Smooth muscle cell (in vitro differentiated cells): ENCODE results near the gene ANKRD29. TPM values are rescaled to one million over a fixed set of nuclear protein-coding genes. Genes with fewer than 3 reads are reported as not detected.

Source experiments
- DNase-seq: peaks from one replicate; lab custom pipeline; 2025; ENCODE audit not compliant: unreplicated experiment; lab: John Stamatoyannopoulos, UW
- H2AFZ ChIP-seq: fragments of 200-600 bp; sonication (generic); 2 replicates; pipeline ENCODE4 v1.6.0; 2016; ENCODE audit warnings: antibody characterized with exemption, low read depth, mild to moderate bottlenecking
- H3F3A ChIP-seq: fragments of 200-600 bp; sonication (generic); 2 replicates; pipeline ENCODE4 v1.6.0; 2017; ENCODE audit warnings: antibody characterized with exemption, low read depth
- H3K27ac ChIP-seq: fragments of 200-600 bp; sonication (generic); 2 replicates; pipeline ENCODE4 v1.5.1; 2016; ENCODE audit warnings: low read depth, mild to moderate bottlenecking
- H3K27me3 ChIP-seq: fragments of 200-600 bp; sonication (generic); 2 replicates; pipeline ENCODE4 v1.6.1; 2016; ENCODE audit warnings: low read depth, mild to moderate bottlenecking
- H3K36me3 ChIP-seq: fragments of 200-600 bp; sonication (generic); 2 replicates; pipeline ENCODE4 v1.5.1; 2016; ENCODE audit warnings: low read depth
- H3K4me1 ChIP-seq: fragments of 200-600 bp; sonication (generic); 2 replicates; pipeline ENCODE4 v1.5.1; 2016; ENCODE audit warnings: low read depth
- H3K4me2 ChIP-seq: fragments of 200-600 bp; sonication (generic); 2 replicates; pipeline ENCODE4 v1.6.0; 2016; ENCODE audit warnings: mild to moderate bottlenecking
- H3K4me3 ChIP-seq: fragments of 200-600 bp; sonication (generic); 2 replicates; pipeline ENCODE4 v1.5.1; 2016; ENCODE audit warnings: mild to moderate bottlenecking
- H3K79me2 ChIP-seq: fragments of 200-600 bp; sonication (generic); 2 replicates; pipeline ENCODE4 v1.6.0; 2016; ENCODE audit warnings: low read depth, mild to moderate bottlenecking
- H3K9ac ChIP-seq: fragments of 200-600 bp; sonication (generic); 2 replicates; pipeline ENCODE4 v1.6.0; 2016; ENCODE audit warnings: low read depth
- H3K9me3 ChIP-seq: fragments of 200-600 bp; sonication (generic); replicated peaks from 2 replicates; pipeline ENCODE4 v1.5.1; 2016; ENCODE audit warnings: low read depth
- H4K20me1 ChIP-seq: fragments of 200-600 bp; sonication (generic); 2 replicates; pipeline ENCODE4 v1.6.0; 2016; ENCODE audit warnings: low read depth
- CTCF ChIP-seq: fragments of 200-600 bp; sonication (generic); IDR thresholded peaks from 2 replicates; pipeline ENCODE4 v1.5.1; 2017; ENCODE audit warnings: borderline replicate concordance, mild to moderate bottlenecking, antibody characterized with exemption; ENCODE audit not compliant: insufficient read depth, poor library complexity, severe bottlenecking
- WGBS: methylation state at CpG from one replicate; pipeline ENCODE4 v1.1.7; 2016; ENCODE audit warnings: low lambda C conversion rate; 5-methylcytosine and 5-hydroxymethylcytosine counted together
- polyA plus RNA-seq: library from polyadenylated mRNA; unstranded; fragments of >200 nt; fragmentation: Nextera tagmentation; extraction: Ambion mirVana; gene quantifications from 2 replicates; pipeline ENCODE4 v1.2.1, GENCODE V29; 2016
- small RNA-seq: library from RNA; depleted of rRNA; stranded (forward); fragments of <200 nt; gene quantifications from one replicate; pipeline ENCODE3, GENCODE V24; 2014
- total RNA-seq: library from RNA; depleted of rRNA; stranded (reverse); fragments of >200 nt; gene quantifications from 2 replicates; pipeline ENCODE4 v1.2.3, GENCODE V29; 2014

The ANKRD29 gene
- total and polyA plus RNA-seq, 2 experiments from 2014 or later = 0.36 TPM; not detected in 1

DNA sequence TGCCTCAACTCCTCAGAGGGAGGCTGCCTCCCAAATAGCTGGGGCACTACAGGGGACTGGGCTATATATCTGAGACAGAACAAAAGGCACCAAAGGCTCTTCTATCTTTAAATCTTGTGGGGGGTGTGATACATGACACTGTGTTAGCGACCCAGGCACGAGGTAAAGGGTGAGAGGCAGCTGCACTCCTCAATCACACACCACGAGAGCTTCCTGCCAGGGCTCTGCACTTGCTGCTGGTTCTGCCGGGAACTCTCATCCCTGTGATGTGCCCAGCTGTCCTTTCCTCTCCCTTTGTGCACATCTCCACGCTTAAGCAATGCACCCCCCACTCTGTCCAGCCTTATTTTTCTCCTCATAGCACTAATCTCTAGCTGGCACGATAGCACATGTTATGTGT is 108.8 kb downstream of the ANKRD29 start:
- no peak for DNase-seq
- no peaks in the 10 kb centered on the region for H4K20me1 ChIP-seq
- H3F3A ChIP-seq = no peaks in the 10 kb centered on the region
- H3K4me3 ChIP-seq = no peak overlapping the region
- no peaks in the 10 kb centered on the region for H3K27me3 ChIP-seq
- no peak overlapping the region for H3K9ac ChIP-seq
- 97% methylated on average over 6 of the region's 6 CpGs for WGBS
- no peak overlapping the region for H2AFZ ChIP-seq
- no peak overlapping the region for H3K27ac ChIP-seq
- peaks cover 42% of the 10 kb centered on the region for H3K36me3 ChIP-seq
- no peak for TF ChIP-seq CTCF
- no peak overlapping the region for H3K4me2 ChIP-seq
- no peaks in the 10 kb centered on the region for H3K9me3 ChIP-seq
- no peaks in the 10 kb centered on the region for H3K79me2 ChIP-seq
- H3K4me1 ChIP-seq = no peaks in the 10 kb centered on the region

DNA sequence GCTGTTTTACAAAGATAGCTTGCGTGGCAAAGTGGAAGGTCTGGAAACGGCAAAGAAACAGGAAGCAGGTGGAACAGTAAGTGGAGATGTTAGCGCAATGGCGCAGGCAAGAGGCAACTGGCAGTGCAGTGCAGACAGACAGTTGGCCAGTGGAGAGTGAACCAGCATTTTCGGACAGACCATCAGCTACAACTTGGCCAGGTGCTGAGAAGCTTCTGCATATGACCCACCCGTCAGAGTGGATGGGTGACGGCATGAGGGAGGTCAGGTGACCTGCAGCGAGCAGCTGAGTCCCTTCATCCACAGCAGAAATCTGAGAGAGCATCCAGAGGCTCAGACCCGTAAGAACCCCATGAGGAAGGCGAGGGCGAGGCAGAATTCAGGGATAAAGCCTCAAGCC is 110.2 kb downstream of the ANKRD29 start:
- no peaks in the 10 kb centered on the region for H4K20me1 ChIP-seq
- no peak overlapping the region for H3K27ac ChIP-seq
- no peak overlapping the region for H2AFZ ChIP-seq
- TF ChIP-seq CTCF = no peak
- no peaks in the 10 kb centered on the region for H3K79me2 ChIP-seq
- H3K9ac ChIP-seq = no peak overlapping the region
- H3K27me3 ChIP-seq = no peaks in the 10 kb centered on the region
- H3K4me3 ChIP-seq = no peak overlapping the region
- WGBS = 89% methylated on average over 11 of the region's 11 CpGs
- peaks cover 1% of the 10 kb centered on the region for H3F3A ChIP-seq
- H3K4me1 ChIP-seq = no peaks in the 10 kb centered on the region
- peaks cover 42% of the 10 kb centered on the region for H3K36me3 ChIP-seq
- H3K9me3 ChIP-seq = no peaks in the 10 kb centered on the region
- no peak overlapping the region for H3K4me2 ChIP-seq
- no peak for DNase-seq

DNA sequence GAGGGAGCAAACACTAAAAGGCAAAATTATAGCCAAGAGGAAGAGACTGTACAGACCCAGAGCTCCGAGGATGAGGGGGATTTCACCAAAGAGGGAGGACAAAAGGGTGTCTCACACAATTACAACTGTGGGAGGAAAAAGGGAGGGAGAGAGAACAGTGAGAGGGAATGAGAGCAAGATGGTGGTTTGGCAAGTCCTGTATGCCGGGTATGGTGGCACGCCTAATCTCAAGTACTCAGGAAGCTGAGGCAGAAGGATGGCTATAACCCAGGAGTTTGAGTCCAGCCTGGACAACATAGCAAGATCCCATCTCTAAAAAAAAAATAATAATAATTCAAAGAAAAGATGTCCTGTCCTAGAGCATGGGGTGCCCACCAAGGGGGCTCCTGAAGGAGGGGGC is 110.7 kb downstream of the ANKRD29 start:
- Histone ChIP-seq H3K79me2 (no peaks in the 10 kb centered on the region), H3F3A (peaks cover 4% of the 10 kb centered on the region), H3K4me2 (no peak overlapping the region), H3K27me3 (no peaks in the 10 kb centered on the region), H3K36me3 (peaks cover 41% of the 10 kb centered on the region), H3K9ac (no peak overlapping the region), H3K9me3 (no peaks in the 10 kb centered on the region), H2AFZ (no peak overlapping the region), H4K20me1 (no peaks in the 10 kb centered on the region), H3K4me3 (no peak overlapping the region), H3K27ac (no peak overlapping the region), H3K4me1 (no peaks in the 10 kb centered on the region)
- TF ChIP-seq CTCF = no peak
- WGBS = 67% methylated on average over 3 of the region's 3 CpGs
- no peak for DNase-seq

DNA sequence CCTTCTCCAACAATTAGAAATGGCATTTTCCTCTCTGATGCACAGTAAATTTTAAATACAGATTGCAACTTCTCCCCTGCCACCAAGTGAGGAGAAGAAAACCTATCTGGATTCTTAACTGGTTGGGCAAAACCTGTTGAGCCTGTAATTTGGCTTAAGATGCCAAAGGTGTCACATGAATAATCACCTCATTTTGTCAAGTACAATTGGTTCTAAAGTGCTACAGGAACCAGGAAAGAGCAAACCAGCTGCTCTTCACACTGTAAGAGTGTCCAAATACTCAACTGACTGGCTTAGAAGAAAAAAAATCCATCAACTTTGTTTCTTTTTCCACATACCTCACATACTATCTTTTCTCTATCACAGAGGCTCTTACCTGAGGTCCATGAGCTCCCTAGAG is 111.8 kb downstream of the ANKRD29 start:
- TF ChIP-seq CTCF = no peak
- no peak overlapping the region for H3K4me2 ChIP-seq
- H3K4me1 ChIP-seq = no peaks in the 10 kb centered on the region

More for the DNA sequence above, 111.8 kb downstream of the ANKRD29 start:
- no peak overlapping the region for H3K9ac ChIP-seq
- no peak for DNase-seq
- no peak overlapping the region for H3K4me3 ChIP-seq
- H3K27ac ChIP-seq = no peak overlapping the region
- no peaks in the 10 kb centered on the region for H3K79me2 ChIP-seq
- peaks cover 4% of the 10 kb centered on the region for H3F3A ChIP-seq
- no peaks in the 10 kb centered on the region for H4K20me1 ChIP-seq
- H3K36me3 ChIP-seq = peaks cover 38% of the 10 kb centered on the region
- H2AFZ ChIP-seq = no peak overlapping the region
- H3K27me3 ChIP-seq = no peaks in the 10 kb centered on the region
- no peaks in the 10 kb centered on the region for H3K9me3 ChIP-seq

Small RNA genes lying within 50 kb of the gene (small RNA-seq; reads per million reads assigned to genes)
- not detected for gene RF00019

Other genes with a start within 250 kb of the ANKRD29 start
- 79.9 and 100 TPM in 2 replicates for gene RIOK3, start 209.6 kb downstream of the ANKRD29 start, total RNA-seq
- 56.0 TPM in 2 replicates for gene RIOK3, start 209.6 kb downstream of the ANKRD29 start, polyA plus RNA-seq
- 13.2 and 20.7 TPM in 2 replicates for gene RMC1, start 159.4 kb downstream of the ANKRD29 start, total RNA-seq
- 10.0 and 20.6 TPM in 2 replicates for gene RMC1, start 159.4 kb downstream of the ANKRD29 start, polyA plus RNA-seq
- gene NPC1, start 76.4 kb downstream of the ANKRD29 start, total RNA-seq = 53.2 and 55.5 TPM in 2 replicates
- 29.9 and 38.0 TPM in 2 replicates for gene NPC1, start 76.4 kb downstream of the ANKRD29 start, polyA plus RNA-seq
- gene LAMA3, start 26.5 kb upstream of the ANKRD29 start, total RNA-seq = 23.1 and 30.0 TPM in 2 replicates
- gene LAMA3, start 26.5 kb upstream of the ANKRD29 start, polyA plus RNA-seq = 7.8 and 25.1 TPM in 2 replicates